GM12878 (cell line): ENCODE data around the gene NDST4. TPM values are rescaled to one million over a fixed set of nuclear protein-coding genes. Genes with fewer than 3 reads are reported as not detected.

Experiments
- ETV6 ChIP-seq, 2 experiments: fragments of 450-650 bp in 1 of 2; IDR thresholded peaks in 1 of 2; conservative IDR thresholded peaks in 1 of 2; 2 replicates each; pipeline ENCODE4 v1.6.1; 2014; ENCODE audit warnings: antibody characterized with exemption in 1 of 2, borderline replicate concordance in 1 of 2, low read depth in 1 of 2, mild to moderate bottlenecking in 1 of 2, moderate library complexity in 1 of 2
- GABPA ChIP-seq: IDR thresholded peaks from 2 replicates; pipeline ENCODE4 v1.6.1; 2014; ENCODE audit warnings: antibody characterized with exemption, low read depth, mild to moderate bottlenecking, inconsistent platforms
- HCFC1 ChIP-seq: fragments of 150-350 bp; IDR thresholded peaks from 2 replicates; pipeline ENCODE4 v1.6.1; 2014; ENCODE audit warnings: low read length
- IKZF2 ChIP-seq, 2 experiments: fragments of 450-650 bp; IDR thresholded peaks; 2 replicates each; pipeline ENCODE4 v1.6.1; 2017; ENCODE audit warnings: mild to moderate bottlenecking in 2 of 2, moderate library complexity in 2 of 2
- KLF5 ChIP-seq: fragments of 450-650 bp; IDR thresholded peaks from 2 replicates; pipeline ENCODE4 v1.6.1; 2014; ENCODE audit warnings: mild to moderate bottlenecking; ENCODE audit not compliant: partially characterized antibody
- NFXL1 ChIP-seq: fragments of 450-650 bp; IDR thresholded peaks from 2 replicates; pipeline ENCODE4 v1.6.1; 2017; ENCODE audit warnings: antibody characterized with exemption, mild to moderate bottlenecking, borderline replicate concordance
- PAX8 ChIP-seq: fragments of 450-650 bp; IDR thresholded peaks from 2 replicates; pipeline ENCODE4 v1.6.1; 2017; ENCODE audit warnings: mild to moderate bottlenecking, moderate library complexity
- PRDM15 ChIP-seq: fragments of 450-650 bp; formaldehyde crosslinking; IDR thresholded peaks from 2 replicates; pipeline ENCODE4 v1.4.0; 2020; ENCODE audit warnings: mild to moderate bottlenecking, moderate library complexity
- SREBF2 ChIP-seq: IDR thresholded peaks from 2 replicates; pipeline ENCODE4 v1.6.1; 2012; ENCODE audit warnings: mild to moderate bottlenecking, low read length
- TCF7 ChIP-seq: IDR thresholded peaks from 2 replicates; pipeline ENCODE4 v1.6.1; 2014; ENCODE audit warnings: antibody characterized with exemption, borderline replicate concordance
- ZNF622 ChIP-seq: fragments of 450-650 bp; IDR thresholded peaks from 2 replicates; pipeline ENCODE4 v1.6.1; 2017; ENCODE audit warnings: mild to moderate bottlenecking, inconsistent platforms
- polyA plus RNA-seq, 11 experiments: library from polyadenylated mRNA; depleted of rRNA in 4 of 11; unstranded in 6 of 11; stranded (reverse) in 5 of 11; fragments of >200 nt; fragmentation: Nextera tagmentation in 4 of 11; fragmentation: Illumina TruSeq in 1 of 11; extraction: Ambion mirVana in 4 of 11; extraction: Trizol in 1 of 11; gene quantifications; 1 replicate in 1 of 11; 2 replicates in 10 of 11; pipeline versions ENCODE4 v1.2.1 to v1.2.3, GENCODE V29; 2011 to 2016; ENCODE audit warnings: inconsistent platforms in 2 of 11, missing spikeins in 2 of 11, low read depth in 1 of 11
- total RNA-seq, 4 experiments: library from RNA; depleted of rRNA in 3 of 4; stranded (reverse); fragments of >200 nt in 3 of 4; fragmentation: Illumina TruSeq in 1 of 4; extraction: Trizol in 1 of 4; gene quantifications; 2 replicates each; pipeline versions ENCODE4 v1.2.1 to v1.2.3, GENCODE V29; 2013 to 2021
- TF ChIP-seq, protein P1 (sequence below): IDR thresholded peaks from 2 replicates; pipeline ENCODE4 v1.6.1; 2012; ENCODE audit warnings: low read depth, low read length, improper control_type of control experiment

NDST4 gene
- total and polyA plus RNA-seq, 10 of the 15 experiments (the other 5 are each of a cell fraction or from before 2014, with no cell fraction given): 0.04 to 0.11 (median 0.07) TPM; not detected in 6

- TF ChIP-seq, protein P1, sequence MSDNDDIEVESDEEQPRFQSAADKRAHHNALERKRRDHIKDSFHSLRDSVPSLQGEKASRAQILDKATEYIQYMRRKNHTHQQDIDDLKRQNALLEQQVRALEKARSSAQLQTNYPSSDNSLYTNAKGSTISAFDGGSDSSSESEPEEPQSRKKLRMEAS: no peak
- TF ChIP-seq PAX8 (no peak), KLF5 (no peak), TCF7 (no peak), ETV6 (conservative IDR thresholded peaks at IDR 0.05 in 1 of 2, IDR thresholded peaks at IDR 0.05 in 1 of 2; ENCODE audit: borderline replicate concordance in 1 of 2, low read depth in 1 of 2) (no peak), PRDM15 (no peak), SREBF2 (no peak), HCFC1 (no peak), GABPA (no peak), IKZF2 (IDR thresholded peaks at IDR 0.05) (no peak), NFXL1 (no peak), ZNF622 (no peak)
These were observed 327.9 kb downstream of the NDST4 start (continued) for GRCh38 chr4:114785570-114785969.
